Ishikawa (cell line): ENCODE results near the gene STX8.

Experiments
- CEBPB ChIP-seq: IDR thresholded peaks from 2 replicates; pipeline ENCODE4 v1.6.1; 2012
- CREB1 ChIP-seq: IDR thresholded peaks from 2 replicates; pipeline ENCODE4 v1.6.1; 2012; ENCODE audit warnings: low read depth
- EGR1 ChIP-seq: IDR thresholded peaks from 2 replicates; pipeline ENCODE4 v1.6.1; 2012
- EP300 ChIP-seq: IDR thresholded peaks from 2 replicates; pipeline ENCODE4 v1.6.1; 2012; ENCODE audit warnings: borderline replicate concordance
- FOXM1 ChIP-seq: IDR thresholded peaks from 2 replicates; pipeline ENCODE4 v1.6.1; 2012; ENCODE audit warnings: low read depth, borderline replicate concordance
- MAX ChIP-seq: IDR thresholded peaks from 2 replicates; pipeline ENCODE4 v1.6.1; 2012
- NFIC ChIP-seq: IDR thresholded peaks from 2 replicates; pipeline ENCODE4 v1.6.1; 2012
- RAD21 ChIP-seq: IDR thresholded peaks from 2 replicates; pipeline ENCODE4 v1.6.1; 2012; ENCODE audit warnings: low read depth
- REST ChIP-seq: IDR thresholded peaks from 2 replicates; pipeline ENCODE4 v1.6.1; 2012; ENCODE audit warnings: low read depth, mild to moderate bottlenecking
- TAF1 ChIP-seq: IDR thresholded peaks from 2 replicates; pipeline ENCODE4 v1.6.1; 2012; ENCODE audit warnings: low read depth, mild to moderate bottlenecking
- TCF12 ChIP-seq: IDR thresholded peaks from 2 replicates; pipeline ENCODE4 v1.6.1; 2012; ENCODE audit warnings: low read depth
- TEAD4 ChIP-seq: IDR thresholded peaks from 2 replicates; pipeline ENCODE4 v1.6.1; 2012
- USF1 ChIP-seq: IDR thresholded peaks from 2 replicates; pipeline ENCODE4 v1.6.1; 2012
- YY1 ChIP-seq: IDR thresholded peaks from 2 replicates; pipeline ENCODE4 v1.6.1; 2012; ENCODE audit warnings: low read depth
- ZBTB7A ChIP-seq: IDR thresholded peaks from 2 replicates; pipeline ENCODE4 v1.6.1; 2012; ENCODE audit warnings: low read depth

STX8 gene

GRCh38 chr17:9227819-9228407 is 347.7 kb downstream of the STX8 start:
- TF ChIP-seq MAX: no peak
- TF ChIP-seq NFIC: no peak
- no peak for TF ChIP-seq TAF1
- no peak for TF ChIP-seq CEBPB
- TF ChIP-seq EGR1: no peak
- TF ChIP-seq ZBTB7A: no peak
- TF ChIP-seq USF1: no peak
- TF ChIP-seq CREB1: no peak

GRCh38 chr17:9226794-9227135 is 348.9 kb downstream of the STX8 start:
- TF ChIP-seq CEBPB (no peak), RAD21 (no peak), EP300 (no peak), MAX (no peak), YY1 (no peak), NFIC (no peak), REST (no peak)

- TF ChIP-seq YY1: no peak
- no peak for TF ChIP-seq FOXM1
- TF ChIP-seq TEAD4: no peak
- TF ChIP-seq TAF1: no peak
- TF ChIP-seq EGR1: no peak
- TF ChIP-seq USF1: no peak
- no peak for TF ChIP-seq MAX
- TF ChIP-seq EP300: no peak
- TF ChIP-seq CREB1: no peak
- TF ChIP-seq RAD21: no peak
These were observed 349.4 kb downstream of the STX8 start for GRCh38 chr17:9226130-9226793.

GRCh38 chr17:9225305-9226101 is 350.1 kb downstream of the STX8 start:
- no peak for TF ChIP-seq YY1
- TF ChIP-seq EP300: no peak
- TF ChIP-seq CEBPB: no peak
- no peak for TF ChIP-seq FOXM1
- no peak for TF ChIP-seq CREB1
- no peak for TF ChIP-seq ZBTB7A
- TF ChIP-seq TCF12: no peak
- no peak for TF ChIP-seq RAD21
- TF ChIP-seq MAX: no peak
- TF ChIP-seq EGR1: no peak

- TF ChIP-seq EGR1 (no peak), USF1 (no peak)
These were observed 351.1 kb downstream of the STX8 start for GRCh38 chr17:9224485-9224884.

- TF ChIP-seq MAX (no peak), EP300 (no peak), TAF1 (no peak), YY1 (no peak), NFIC (no peak), TCF12 (no peak), EGR1 (no peak), USF1 (no peak), ZBTB7A (no peak), FOXM1 (no peak), RAD21 (no peak), CREB1 (no peak), REST (no peak)
These were observed 352.1 kb downstream of the STX8 start for GRCh38 chr17:9223531-9223930.
